ENCODE results near the gene ARFGEF2. TPM values are rescaled to one million over a fixed set of nuclear protein-coding genes. Genes with fewer than 3 reads are reported as not detected.

ARFGEF2 gene
- 17.3 to 20.9 TPM (median 17.7 TPM) in 3 replicates for total RNA-seq (2021)
- percentile 72 among the genes with signal in this experiment for Bru-seq, nascent RNA
- long read RNA-seq, experiment 1, full-length matches to known transcripts, result 18 of 82 reads
- long read RNA-seq, experiment 1, partial matches to known transcripts, result 35 of 82 reads
- long read RNA-seq, experiment 1, other reads (novel, unspliced or antisense), result 29 of 82 reads
- long read RNA-seq, experiment 2, full-length matches to known transcripts, result 1 of 32 reads
- long read RNA-seq, experiment 2, partial matches to known transcripts, result 22 of 32 reads
- long read RNA-seq, experiment 2, other reads (novel, unspliced or antisense), result 9 of 32 reads
- long read RNA-seq, experiment 3, result 0 reads

DNA sequence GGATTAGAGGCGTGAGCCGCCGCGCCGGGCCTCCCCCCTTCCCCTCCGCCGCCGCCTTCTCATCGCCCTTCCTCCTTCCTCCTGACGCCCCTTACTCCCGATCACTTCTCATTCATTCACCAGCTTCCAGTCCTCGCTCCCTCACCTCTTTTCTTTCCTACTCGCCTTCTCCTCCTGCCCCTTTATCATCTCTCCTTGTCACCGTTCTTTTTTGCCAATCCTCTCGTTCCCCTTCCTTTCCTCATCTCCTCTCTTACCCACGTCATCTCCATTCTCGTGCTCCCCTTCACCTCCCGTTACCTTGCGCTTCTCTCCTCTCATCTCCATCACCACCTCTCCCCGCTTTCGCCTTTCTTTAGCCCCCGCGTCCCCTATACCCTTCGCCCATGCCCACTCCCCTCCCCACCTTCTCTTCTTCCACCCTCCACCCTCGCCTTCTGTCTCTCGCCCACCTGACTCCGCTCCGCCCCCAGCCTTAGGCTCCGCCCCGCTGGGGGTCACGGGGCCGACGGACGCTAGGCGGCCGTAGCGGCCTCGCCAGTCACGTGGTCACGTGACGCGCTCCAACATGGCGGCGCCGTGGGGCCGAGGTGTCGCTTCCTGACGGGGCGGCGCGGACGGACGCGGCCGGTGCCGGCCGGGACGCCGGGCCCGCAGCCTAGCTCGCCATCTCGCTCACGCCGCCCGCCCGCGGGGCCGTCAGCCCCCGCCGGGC, at the start of gene ARFGEF2:
Gene ARFGEF2, plus strand, starts transcription at position 544 of the 715 bp plus-strand sequence. CDS start 179 bp downstream, outside the sequence.
- POLR2A ChIA-PET, result interaction anchor here (0.8 kb wide), 1 partner anchor 93 kb away, joined by 3 read pairs; no protein-coding TSS in a partner anchor
- peak within 1 kb of the TSS; percentile 95 for H3K4me3 Mint-ChIP-seq
- no peaks in the 10 kb centered on the region for H3K9me3 Mint-ChIP-seq
- no peaks in the 10 kb centered on the region for H3K27me3 Mint-ChIP-seq (ENCODE audit: low read depth)
- no peak for TF ChIP-seq RORB (CRISPR knock-in tag; IDR thresholded peaks at IDR 0.05)
- peak; percentile 74; the same call in 1 of the 2 replicates for TF ChIP-seq CBFB (CRISPR knock-in tag; IDR thresholded peaks at IDR 0.05; ENCODE audit: low read depth)
- 0 out of 2 replicates have a peak, but pooled peaks have one; percentile 22 for TF ChIP-seq PRRX2 (CRISPR knock-in tag; IDR thresholded peaks at IDR 0.05)
- TF ChIP-seq, protein P1, sequence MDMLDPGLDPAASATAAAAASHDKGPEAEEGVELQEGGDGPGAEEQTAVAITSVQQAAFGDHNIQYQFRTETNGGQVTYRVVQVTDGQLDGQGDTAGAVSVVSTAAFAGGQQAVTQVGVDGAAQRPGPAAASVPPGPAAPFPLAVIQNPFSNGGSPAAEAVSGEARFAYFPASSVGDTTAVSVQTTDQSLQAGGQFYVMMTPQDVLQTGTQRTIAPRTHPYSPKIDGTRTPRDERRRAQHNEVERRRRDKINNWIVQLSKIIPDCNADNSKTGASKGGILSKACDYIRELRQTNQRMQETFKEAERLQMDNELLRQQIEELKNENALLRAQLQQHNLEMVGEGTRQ (CRISPR knock-in tag; IDR thresholded peaks at IDR 0.05), result peak; percentile 99
- peak; percentile 60; the same call in 1 of the 2 replicates for TF ChIP-seq CREM (CRISPR knock-in tag; IDR thresholded peaks at IDR 0.05)
- TF ChIP-seq, protein P2, sequence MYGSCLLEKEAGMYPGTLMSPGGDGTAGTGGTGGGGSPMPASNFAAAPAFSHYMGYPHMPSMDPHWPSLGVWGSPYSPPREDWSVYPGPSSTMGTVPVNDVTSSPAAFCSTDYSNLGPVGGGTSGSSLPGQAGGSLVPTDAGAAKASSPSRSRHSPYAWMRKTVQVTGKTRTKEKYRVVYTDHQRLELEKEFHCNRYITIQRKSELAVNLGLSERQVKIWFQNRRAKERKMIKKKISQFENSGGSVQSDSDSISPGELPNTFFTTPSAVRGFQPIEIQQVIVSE (CRISPR knock-in tag; IDR thresholded peaks at IDR 0.05; ENCODE audit: borderline replicate concordance), result no peak
- TF ChIP-seq, protein P3, sequence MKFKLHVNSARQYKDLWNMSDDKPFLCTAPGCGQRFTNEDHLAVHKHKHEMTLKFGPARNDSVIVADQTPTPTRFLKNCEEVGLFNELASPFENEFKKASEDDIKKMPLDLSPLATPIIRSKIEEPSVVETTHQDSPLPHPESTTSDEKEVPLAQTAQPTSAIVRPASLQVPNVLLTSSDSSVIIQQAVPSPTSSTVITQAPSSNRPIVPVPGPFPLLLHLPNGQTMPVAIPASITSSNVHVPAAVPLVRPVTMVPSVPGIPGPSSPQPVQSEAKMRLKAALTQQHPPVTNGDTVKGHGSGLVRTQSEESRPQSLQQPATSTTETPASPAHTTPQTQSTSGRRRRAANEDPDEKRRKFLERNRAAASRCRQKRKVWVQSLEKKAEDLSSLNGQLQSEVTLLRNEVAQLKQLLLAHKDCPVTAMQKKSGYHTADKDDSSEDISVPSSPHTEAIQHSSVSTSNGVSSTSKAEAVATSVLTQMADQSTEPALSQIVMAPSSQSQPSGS (CRISPR knock-in tag; IDR thresholded peaks at IDR 0.05; ENCODE audit: borderline replicate concordance, low read depth), result no peak
- TF ChIP-seq, protein P4, sequence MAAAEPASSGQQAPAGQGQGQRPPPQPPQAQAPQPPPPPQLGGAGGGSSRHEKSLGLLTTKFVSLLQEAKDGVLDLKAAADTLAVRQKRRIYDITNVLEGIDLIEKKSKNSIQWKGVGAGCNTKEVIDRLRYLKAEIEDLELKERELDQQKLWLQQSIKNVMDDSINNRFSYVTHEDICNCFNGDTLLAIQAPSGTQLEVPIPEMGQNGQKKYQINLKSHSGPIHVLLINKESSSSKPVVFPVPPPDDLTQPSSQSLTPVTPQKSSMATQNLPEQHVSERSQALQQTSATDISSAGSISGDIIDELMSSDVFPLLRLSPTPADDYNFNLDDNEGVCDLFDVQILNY (CRISPR knock-in tag; IDR thresholded peaks at IDR 0.05), result 0 out of 2 replicates have a peak, but pooled peaks have one; percentile 62
- TF ChIP-seq ZBTB21 (CRISPR knock-in tag; IDR thresholded peaks at IDR 0.05; ENCODE audit: borderline replicate concordance), result 0 out of 2 replicates have a peak, but pooled peaks have one; percentile 47
- TF ChIP-seq, protein P5, sequence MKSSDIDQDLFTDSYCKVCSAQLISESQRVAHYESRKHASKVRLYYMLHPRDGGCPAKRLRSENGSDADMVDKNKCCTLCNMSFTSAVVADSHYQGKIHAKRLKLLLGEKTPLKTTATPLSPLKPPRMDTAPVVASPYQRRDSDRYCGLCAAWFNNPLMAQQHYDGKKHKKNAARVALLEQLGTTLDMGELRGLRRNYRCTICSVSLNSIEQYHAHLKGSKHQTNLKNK (CRISPR knock-in tag; IDR thresholded peaks at IDR 0.05), result peak; percentile 87
- TF ChIP-seq, protein P6, sequence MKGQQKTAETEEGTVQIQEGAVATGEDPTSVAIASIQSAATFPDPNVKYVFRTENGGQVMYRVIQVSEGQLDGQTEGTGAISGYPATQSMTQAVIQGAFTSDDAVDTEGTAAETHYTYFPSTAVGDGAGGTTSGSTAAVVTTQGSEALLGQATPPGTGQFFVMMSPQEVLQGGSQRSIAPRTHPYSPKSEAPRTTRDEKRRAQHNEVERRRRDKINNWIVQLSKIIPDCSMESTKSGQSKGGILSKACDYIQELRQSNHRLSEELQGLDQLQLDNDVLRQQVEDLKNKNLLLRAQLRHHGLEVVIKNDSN (CRISPR knock-in tag; IDR thresholded peaks at IDR 0.05), result peak; percentile 98
- peak; percentile 78 for TF ChIP-seq GABPB1 (CRISPR knock-in tag; IDR thresholded peaks at IDR 0.05)
- TF ChIP-seq TEAD1 (CRISPR knock-in tag; IDR thresholded peaks at IDR 0.05), result peak; percentile 14; the same call in 1 of the 2 replicates
- TF ChIP-seq, protein P7, sequence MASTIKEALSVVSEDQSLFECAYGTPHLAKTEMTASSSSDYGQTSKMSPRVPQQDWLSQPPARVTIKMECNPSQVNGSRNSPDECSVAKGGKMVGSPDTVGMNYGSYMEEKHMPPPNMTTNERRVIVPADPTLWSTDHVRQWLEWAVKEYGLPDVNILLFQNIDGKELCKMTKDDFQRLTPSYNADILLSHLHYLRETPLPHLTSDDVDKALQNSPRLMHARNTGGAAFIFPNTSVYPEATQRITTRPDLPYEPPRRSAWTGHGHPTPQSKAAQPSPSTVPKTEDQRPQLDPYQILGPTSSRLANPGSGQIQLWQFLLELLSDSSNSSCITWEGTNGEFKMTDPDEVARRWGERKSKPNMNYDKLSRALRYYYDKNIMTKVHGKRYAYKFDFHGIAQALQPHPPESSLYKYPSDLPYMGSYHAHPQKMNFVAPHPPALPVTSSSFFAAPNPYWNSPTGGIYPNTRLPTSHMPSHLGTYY (CRISPR knock-in tag; IDR thresholded peaks at IDR 0.05), result 0 out of 2 replicates have a peak, but pooled peaks have one; percentile 7
- peak; percentile 72 for TF ChIP-seq FOXK1 (CRISPR knock-in tag; IDR thresholded peaks at IDR 0.05)
- no peak for TF ChIP-seq ETV6 (CRISPR knock-in tag; IDR thresholded peaks at IDR 0.05)
- TF ChIP-seq, protein P8, sequence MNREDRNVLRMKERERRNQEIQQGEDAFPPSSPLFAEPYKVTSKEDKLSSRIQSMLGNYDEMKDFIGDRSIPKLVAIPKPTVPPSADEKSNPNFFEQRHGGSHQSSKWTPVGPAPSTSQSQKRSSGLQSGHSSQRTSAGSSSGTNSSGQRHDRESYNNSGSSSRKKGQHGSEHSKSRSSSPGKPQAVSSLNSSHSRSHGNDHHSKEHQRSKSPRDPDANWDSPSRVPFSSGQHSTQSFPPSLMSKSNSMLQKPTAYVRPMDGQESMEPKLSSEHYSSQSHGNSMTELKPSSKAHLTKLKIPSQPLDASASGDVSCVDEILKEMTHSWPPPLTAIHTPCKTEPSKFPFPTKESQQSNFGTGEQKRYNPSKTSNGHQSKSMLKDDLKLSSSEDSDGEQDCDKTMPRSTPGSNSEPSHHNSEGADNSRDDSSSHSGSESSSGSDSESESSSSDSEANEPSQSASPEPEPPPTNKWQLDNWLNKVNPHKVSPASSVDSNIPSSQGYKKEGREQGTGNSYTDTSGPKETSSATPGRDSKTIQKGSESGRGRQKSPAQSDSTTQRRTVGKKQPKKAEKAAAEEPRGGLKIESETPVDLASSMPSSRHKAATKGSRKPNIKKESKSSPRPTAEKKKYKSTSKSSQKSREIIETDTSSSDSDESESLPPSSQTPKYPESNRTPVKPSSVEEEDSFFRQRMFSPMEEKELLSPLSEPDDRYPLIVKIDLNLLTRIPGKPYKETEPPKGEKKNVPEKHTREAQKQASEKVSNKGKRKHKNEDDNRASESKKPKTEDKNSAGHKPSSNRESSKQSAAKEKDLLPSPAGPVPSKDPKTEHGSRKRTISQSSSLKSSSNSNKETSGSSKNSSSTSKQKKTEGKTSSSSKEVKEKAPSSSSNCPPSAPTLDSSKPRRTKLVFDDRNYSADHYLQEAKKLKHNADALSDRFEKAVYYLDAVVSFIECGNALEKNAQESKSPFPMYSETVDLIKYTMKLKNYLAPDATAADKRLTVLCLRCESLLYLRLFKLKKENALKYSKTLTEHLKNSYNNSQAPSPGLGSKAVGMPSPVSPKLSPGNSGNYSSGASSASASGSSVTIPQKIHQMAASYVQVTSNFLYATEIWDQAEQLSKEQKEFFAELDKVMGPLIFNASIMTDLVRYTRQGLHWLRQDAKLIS (CRISPR knock-in tag; IDR thresholded peaks at IDR 0.05; ENCODE audit: borderline replicate concordance), result no peak
- TF ChIP-seq, protein P9, sequence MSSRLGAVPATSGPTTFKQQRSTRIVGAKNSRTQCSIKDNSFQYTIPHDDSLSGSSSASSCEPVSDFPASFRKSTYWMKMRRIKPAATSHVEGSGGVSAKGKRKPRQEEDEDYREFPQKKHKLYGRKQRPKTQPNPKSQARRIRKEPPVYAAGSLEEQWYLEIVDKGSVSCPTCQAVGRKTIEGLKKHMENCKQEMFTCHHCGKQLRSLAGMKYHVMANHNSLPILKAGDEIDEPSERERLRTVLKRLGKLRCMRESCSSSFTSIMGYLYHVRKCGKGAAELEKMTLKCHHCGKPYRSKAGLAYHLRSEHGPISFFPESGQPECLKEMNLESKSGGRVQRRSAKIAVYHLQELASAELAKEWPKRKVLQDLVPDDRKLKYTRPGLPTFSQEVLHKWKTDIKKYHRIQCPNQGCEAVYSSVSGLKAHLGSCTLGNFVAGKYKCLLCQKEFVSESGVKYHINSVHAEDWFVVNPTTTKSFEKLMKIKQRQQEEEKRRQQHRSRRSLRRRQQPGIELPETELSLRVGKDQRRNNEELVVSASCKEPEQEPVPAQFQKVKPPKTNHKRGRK (CRISPR knock-in tag; IDR thresholded peaks at IDR 0.05; ENCODE audit: borderline replicate concordance), result 0 out of 2 replicates have a peak, but pooled peaks have one; percentile 57
- TF ChIP-seq, protein P10, sequence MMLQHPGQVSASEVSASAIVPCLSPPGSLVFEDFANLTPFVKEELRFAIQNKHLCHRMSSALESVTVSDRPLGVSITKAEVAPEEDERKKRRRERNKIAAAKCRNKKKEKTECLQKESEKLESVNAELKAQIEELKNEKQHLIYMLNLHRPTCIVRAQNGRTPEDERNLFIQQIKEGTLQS (CRISPR knock-in tag; conservative IDR thresholded peaks at IDR 0.05), result no peak
- no peak for TF ChIP-seq NFYB (CRISPR knock-in tag; conservative IDR thresholded peaks at IDR 0.05; ENCODE audit: low read depth)
- peak; percentile 82; the same call in 1 of the 2 replicates for TF ChIP-seq ZNF416 (CRISPR knock-in tag; IDR thresholded peaks at IDR 0.05)
- peak; percentile 83 for TF ChIP-seq SP1 (CRISPR knock-in tag; conservative IDR thresholded peaks at IDR 0.05)
- peaks cover 27% of the 10 kb centered on the region for H3K4me1 Mint-ChIP-seq
- CTCF ChIA-PET, result interaction anchor here (0.7 to 1.9 kb wide), 2 partner anchors 264 kb away, joined by 4 to 10 read pairs; no protein-coding TSS in a partner anchor
- H3K36me3 Mint-ChIP-seq, result no peaks in the 10 kb centered on the region
- peak; percentile 94 for ATAC-seq
- DNase-seq (ENCODE audit: low spot score), result peak; percentile 93
- H3K27ac Mint-ChIP-seq, result peak within 1 kb of the TSS; percentile 99

Measured in WTC11 (cell line).